HS-27A (cell line): Measurements from ENCODE around the gene ZNF350.
"Not testable (repeated sequence)": the region's sequence is repeated elsewhere in the genome, so short reads cannot be mapped to it uniquely, and the experiment has no call there.

ENCODE experiments used
- DNase-seq: peaks from one replicate; pipeline ENCODE4 v3.0.0-alpha.2; 2012; ENCODE audit warnings: low read depth, missing footprints

Gene ZNF350

DNA sequence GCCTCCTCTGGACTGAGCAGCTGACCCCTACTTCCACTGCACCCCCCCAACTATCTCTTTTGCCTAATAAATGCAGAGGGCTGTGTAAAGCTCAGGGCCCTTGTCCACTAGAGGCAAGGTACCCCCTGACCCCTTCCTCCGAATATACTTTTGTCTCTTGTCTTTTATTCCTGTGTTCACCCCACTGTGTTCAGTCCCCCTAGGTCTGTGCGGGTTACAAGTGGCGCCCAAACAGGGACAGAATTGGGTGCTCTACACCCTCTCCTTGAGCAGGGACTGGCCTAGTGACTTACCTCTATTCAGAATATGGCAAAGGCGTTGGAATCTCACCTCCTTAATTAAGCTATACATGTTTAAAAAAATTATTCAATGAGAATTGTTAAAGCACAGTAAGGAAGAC lies 15.0 kb downstream of the ZNF350 start:
- DNase-seq = no peak

DNA sequence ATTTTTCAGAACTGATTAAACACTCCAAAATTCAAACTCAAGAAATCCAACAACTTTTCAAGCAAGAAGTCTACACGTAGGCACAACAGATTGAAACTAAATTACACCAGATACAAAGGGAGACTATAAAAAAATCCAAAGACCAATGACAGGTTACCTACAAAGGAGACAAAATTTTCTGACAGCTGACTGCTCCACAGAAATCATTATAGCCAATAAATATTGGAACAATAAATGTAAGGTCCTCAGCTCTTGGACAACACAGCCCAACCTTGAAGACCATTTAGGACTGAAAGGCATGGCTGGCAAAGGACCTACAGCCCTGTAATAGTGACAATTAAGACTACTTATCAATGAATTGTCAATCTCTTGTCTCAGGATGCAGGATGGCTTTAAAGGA lies 15.9 kb downstream of the ZNF350 start:
- DNase-seq = no peak

DNA sequence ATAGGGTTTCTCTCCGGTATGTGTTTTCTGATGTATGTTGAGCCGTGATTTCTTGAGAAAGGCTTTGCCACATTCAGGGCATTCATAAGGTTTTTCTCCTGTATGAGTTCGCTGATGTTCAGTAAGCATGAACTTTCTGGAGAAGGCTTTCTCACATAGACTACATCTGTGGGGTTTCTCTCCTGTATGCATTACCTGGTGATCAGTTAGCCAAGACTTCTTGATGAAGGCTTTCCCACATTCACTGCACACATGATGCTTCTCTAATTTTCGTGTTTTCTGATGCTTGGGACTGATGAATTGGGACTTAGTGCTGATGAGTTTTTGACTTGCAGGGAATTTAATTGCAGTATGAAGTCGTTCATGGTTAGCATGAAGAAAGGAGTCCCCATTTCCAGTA lies 21.1 kb downstream of the ZNF350 start:
- no peak for DNase-seq

DNA sequence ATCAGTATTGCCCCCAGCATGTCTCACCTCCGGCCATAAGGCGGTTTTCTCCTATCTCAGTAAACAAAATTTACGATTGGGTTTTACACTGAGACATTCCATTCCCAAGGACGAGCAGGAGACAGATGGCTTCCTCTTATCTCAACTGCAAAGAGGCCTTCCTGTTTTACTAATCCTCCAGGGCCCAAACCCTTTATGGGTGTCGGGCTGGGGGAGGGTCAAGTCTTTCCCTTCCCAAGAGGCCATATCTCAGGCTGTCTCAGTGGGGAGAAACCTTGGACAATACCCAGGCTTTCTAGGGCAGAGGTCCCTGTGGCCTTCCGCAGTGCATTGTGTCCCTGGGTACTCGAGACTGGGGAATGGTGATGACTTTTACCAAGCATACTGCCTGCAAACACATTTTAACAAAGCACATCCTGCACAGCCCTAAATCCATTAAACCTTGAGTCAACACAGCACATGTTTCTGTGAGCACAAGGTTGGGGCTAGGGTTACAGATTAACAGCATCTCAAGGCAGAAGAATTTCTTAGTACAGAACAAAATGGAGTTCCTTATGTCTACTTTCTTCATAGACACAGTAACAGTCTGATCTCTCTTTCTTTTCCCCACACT lies 25.9 kb downstream of the ZNF350 start:
- not testable (repeated sequence) for DNase-seq

DNA sequence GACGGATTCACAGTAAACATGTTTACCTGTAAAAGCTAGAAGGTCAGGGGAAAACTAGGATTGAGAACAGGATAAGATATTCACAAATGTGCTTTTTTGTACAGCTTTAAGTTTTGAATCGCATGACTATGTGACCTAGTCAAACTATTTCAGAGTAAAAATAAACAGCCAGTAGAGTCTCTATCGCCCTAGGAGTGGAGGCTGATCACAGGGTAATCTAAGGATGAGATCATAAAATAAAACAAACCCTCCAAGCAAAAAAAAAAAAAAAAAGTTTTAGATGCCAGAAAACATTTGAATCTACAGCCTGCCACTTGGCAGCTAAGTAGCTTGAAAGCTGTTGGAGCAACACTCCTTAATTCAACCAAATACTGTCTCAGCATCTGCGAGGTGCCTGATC lies 26.8 kb downstream of the ZNF350 start:
- no peak for DNase-seq

DNA sequence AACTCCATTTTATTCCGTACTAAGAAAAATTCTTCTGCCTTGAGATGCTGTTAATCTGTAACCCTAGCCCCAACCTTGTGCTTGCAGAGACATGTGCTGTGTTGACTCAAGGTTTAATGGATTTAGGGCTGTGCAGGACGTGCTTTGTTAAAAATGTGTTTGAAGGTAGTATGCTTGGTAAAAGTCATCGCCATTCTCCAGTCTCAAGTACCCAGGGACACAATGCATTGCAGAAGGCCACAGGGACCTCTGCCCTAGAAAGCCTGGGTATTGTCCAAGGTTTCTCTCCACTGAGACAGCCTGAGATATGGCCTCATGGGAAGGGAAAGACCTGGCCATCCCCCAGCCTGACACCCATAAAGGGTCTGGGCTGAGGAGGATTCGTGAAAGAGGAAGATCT lies 28.8 kb downstream of the ZNF350 start:
- not testable (repeated sequence) for DNase-seq

DNA sequence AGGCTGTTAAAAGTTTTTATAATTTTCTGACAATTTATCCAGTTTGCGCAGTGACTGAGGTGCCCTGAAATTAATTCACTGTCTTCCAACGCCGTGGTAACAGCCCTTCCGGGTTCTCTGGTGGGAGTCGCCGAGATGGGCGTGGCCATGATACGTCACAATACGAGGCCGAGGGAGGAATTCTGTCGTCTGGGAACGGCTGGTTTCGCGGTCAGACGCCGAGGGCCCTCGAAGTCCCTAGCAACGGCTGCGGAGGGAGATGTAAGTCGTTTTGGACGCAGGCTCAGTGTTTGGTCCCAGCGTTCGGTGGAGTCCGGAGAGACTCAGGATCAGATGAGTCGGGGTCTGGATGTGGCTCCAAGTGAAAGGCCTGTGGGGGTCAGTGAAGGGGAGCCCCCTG lies 37.7 kb downstream of the ZNF350 start:
- DNase-seq = no peak

DNA sequence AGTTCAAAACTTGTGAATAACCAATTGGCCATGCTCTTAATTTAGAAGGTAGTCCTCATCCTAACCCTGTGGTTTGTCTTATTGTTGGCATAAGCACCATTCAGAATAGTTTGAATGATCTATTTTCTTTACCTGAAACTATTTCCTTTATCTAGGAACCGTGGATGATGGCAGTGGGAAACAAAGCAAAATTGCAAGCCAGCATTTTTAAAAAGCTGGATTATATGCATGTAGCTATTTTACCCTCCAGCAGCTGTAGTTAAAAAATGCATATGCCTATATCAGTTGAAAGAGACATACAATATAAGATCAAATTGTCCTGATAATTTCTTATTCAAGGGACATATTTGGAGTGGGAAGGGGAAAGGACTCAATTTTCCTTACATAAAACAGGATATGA lies 40.0 kb downstream of the ZNF350 start:
- DNase-seq = no peak

DNA sequence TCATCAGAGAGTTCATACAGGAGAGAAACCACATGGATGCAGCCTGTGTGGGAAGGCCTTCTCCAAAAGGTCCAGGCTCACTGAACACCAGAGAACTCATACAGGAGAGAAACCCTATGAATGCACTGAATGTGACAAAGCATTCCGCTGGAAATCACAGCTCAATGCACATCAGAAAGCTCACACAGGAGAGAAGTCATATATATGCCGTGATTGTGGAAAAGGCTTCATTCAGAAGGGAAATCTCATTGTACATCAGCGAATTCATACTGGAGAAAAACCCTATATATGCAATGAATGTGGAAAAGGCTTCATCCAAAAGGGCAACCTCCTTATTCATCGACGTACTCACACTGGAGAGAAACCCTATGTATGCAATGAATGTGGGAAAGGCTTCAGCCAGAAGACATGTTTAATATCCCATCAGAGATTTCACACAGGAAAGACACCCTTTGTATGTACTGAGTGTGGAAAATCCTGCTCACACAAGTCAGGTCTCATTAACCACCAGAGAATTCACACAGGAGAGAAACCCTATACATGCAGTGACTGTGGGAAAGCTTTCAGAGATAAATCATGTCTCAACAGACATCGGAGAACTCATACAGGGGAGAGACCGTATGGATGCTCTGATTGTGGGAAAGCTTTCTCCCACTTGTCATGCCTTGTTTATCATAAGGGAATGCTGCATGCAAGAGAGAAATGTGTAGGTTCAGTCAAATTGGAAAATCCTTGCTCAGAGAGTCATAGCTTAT lies 41.7 kb downstream of the ZNF350 start:
- DNase-seq = no peak

DNA sequence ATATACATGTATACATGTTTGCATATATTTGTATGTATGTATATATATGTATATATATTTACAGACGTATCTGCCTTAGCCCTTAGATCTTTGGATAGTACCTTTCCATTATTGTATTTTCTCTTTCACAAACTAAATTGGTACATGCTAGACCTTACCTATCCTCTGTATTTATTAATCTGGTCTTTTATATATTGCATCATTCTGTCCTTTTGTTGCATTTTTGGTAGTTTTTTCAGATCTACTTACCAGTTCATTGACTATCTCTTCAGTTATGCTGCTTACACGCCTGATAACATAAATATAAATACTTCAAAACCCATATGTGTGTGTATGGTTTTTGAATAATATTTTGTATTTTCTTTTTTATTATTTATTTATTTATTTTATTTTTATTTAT lies 47.7 kb downstream of the ZNF350 start:
- DNase-seq = no peak

DNA sequence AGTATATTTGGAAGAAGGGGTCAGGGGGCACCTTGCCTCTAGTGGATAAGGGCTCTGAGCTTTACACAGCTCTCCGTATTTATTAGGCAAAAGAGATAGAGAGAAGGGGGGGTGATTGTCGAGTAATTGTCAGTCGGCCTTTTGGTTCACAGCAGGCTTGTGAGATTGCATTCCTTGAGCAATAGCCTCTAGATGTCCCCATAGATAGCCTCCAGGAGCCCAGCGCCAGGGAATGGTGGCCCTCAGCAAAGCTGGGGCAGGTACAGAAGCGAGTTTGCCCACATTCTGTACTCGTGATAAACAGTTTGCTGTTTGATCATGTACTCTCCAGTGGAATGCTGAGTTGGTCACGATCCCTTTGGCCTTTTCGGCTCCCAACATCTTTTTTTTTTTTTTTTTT lies 54.7 kb downstream of the ZNF350 start:
- DNase-seq = no peak

DNA sequence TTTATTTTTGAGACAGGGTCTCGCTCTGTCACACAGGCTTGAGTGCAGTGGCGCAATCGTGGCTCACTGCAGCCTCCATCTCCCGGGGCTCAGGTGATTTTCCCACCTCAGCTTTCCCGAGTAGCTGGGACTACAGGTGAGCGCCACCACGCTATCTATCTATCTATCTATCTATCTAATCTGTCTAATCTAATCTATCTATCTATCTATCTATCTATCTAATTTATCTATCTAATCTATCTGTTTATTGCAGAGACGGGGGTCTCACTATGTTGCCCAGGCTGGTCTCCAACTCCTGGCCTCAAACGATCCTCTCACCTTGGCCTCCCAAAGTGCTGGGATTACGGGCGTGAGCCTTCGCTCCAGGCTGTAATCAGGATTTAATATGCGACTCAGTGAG lies 58.8 kb downstream of the ZNF350 start:
- no peak for DNase-seq

DNA sequence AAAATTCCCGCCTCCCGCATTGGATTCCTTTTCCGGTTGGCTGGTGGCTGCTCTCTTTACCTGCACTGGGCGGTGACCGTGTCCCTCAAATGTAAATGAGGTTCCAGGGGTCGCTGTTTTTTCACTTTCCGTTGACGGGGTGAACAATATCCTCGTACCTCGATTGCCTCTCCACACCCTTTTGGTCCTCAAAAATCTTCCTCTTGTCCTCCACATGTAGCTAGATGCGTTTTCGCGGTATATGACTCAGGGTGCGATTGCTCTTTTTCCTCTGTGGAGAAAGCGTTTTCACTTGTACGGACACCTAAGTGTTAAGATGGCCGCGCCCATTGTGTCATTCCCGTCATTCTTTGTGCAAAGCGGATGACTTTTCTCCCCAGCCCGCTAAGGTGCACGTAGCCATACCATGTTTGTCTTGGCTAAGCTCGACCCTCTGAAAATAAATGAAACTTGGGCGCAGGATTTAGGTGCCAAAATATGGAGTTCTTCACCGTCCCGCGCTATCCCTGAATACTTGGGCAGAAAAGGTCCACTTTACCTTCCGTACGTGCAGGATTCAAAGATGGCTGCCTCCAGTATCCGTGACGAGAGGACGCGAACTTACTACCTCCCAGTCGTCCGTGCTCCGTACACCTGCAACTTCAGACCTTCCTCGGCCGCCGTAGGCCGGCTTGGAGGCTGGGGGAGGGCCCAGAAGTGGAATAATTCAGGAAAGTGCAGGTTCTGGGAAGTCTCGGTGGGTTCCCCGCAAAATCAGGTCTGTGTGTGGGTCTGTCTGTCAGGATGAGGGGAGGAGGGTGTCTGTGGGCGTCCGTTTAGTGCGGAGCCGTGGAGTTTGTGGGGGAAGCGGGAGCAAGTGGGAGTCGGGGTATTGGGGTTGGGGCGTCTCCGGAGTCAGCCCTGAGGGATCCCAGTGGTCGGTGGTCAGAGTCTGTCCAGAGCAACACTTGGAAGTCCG lies 59.6 kb downstream of the ZNF350 start, which contains the start of gene ZNF613:
Gene ZNF613 (plus strand): TSS at position 689 of the 958 bp plus-strand sequence. CDS start 8,749 bp downstream, outside the sequence.
- peak; percentile 92 for DNase-seq

DNA sequence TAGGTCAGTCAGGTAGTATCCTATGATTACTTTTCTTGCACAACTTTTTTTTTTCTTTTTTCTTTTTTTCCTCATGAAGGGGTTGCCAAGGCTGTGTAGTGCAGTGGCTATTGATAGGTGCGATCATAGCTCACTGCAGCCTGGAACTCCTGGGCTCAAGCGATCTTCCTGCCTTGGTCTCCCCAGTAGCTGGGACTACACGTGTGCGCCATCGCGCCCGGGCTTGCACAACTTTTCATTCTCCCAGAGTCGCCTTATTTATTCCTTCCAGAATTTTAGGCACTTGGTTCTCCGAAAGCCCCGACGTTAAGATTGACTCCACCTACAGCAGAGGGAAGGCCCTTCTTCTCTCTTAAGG lies 60.2 kb downstream of the ZNF350 start:
- no peak for DNase-seq

DNA sequence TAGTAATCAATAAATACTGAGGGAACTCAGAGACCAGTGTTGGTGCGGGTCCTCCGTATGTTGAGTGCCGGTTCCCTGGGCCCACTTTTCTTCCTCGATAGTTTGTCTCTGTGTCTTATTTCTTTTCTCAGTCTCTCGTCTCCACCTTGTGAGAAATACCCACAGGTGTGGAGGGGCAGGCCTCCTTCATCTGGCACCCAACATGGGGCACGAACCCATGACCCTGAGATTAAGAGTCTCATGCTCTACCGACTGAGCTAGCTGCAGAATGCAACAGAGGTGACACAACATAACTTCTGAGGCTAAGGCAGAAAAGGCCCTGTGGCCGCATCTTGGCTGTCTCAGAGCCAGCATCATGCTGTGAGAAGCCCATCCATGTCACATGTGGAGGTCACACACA lies 64.7 kb downstream of the ZNF350 start:
- DNase-seq = no peak

DNA sequence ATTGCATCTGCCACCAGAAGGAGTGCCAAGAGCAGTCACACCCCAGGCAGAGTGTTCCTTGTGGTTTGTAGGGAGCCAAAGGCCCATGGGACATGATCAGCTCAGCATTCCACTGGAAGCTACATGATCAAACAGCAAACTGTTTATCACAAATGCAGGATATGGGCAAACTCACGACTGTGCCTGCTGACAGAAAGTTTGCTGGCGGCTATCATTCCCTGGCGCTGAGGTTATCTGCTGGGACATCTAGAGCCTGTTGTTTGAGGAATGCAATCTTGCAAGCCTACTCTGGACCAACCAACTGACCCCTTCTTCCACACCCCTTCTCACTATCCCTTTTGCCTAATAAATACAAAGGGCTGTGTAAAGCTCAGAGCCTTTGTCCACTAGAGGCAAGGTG lies 67.0 kb downstream of the ZNF350 start:
- DNase-seq = no peak

DNA sequence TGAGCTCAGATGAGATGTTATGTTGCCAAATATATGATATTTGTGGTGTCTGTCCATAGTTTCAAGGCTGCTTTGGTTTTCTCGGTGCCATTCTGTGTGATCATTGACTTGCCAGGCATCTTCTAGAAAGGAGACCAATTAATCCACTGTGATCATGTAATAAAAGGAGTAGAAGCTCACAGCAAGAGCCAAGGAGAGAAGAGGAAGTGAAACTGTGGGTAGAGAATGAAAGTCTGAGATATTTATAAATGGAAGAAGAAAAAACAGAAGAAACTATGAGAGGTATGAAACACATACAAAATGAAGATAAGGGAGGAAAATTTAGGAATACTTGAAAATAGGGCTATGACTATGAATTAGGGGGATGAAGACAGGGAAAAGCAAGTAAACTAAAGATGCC lies 70.5 kb downstream of the ZNF350 start:
- no peak for DNase-seq

DNA sequence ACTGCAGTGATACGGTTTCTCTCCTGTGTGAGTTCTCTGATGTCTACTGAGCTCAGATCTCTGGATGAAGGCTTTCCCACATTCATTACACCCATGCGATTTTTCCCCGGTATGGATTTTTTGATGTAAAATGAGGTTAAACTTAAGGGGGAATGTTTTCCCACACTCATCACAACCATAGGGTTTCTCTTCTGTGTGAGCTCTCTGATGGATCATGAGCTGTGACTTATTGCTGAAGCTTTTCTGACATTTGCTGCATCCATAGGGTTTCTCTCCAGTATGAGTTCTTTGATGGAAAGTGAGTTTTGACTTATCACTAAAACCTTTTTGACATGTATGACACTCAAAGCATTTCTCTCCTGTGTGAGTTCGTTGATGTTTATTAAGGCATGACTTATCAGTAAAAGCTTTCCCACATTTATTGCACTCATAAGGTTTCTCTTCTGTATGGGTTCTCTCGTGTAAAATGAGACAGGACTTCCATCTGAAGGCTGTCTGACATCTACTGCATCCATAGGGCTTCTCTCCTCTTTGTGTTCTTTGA lies 71.2 kb downstream of the ZNF350 start:
- no peak for DNase-seq
